DMS 273 (cell line): ENCODE measurements around the gene KLHL5.

Source experiments
- DNase-seq: peaks from one replicate; lab custom pipeline; 2025; ENCODE audit not compliant: unreplicated experiment; lab: John Stamatoyannopoulos, UW

The KLHL5 gene

DNA sequence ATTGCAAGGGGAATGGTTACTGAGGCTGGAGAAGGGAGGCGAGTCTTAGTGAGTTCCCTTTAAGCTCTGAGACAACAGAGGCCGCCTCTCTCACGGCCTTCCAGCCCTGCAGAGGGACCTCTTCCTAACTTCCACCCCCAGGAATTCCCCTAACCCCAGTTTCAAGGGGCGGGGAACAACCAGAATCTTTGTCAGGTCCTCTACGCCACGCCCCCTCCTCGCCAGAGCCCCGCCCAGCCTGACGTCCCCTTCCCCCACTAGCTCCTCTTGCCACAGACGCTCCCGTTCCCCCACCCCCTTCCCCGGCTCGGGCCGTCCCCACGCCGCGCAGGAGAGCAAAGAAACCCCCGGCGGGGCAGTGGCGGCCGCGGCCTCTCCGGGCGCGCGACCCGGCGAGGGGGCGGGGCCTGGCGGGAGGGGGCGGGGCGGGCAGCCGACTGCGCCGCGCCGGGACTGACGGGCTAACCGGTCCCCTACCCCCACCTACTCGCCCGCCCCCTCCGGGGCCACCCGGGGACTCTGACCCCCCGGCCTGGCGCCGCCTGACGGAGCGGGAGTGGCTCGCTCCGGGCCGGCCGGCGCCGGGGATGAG lies 17.6 kb upstream of the KLHL5 start:
- DNase-seq = peak; percentile 85

DNA sequence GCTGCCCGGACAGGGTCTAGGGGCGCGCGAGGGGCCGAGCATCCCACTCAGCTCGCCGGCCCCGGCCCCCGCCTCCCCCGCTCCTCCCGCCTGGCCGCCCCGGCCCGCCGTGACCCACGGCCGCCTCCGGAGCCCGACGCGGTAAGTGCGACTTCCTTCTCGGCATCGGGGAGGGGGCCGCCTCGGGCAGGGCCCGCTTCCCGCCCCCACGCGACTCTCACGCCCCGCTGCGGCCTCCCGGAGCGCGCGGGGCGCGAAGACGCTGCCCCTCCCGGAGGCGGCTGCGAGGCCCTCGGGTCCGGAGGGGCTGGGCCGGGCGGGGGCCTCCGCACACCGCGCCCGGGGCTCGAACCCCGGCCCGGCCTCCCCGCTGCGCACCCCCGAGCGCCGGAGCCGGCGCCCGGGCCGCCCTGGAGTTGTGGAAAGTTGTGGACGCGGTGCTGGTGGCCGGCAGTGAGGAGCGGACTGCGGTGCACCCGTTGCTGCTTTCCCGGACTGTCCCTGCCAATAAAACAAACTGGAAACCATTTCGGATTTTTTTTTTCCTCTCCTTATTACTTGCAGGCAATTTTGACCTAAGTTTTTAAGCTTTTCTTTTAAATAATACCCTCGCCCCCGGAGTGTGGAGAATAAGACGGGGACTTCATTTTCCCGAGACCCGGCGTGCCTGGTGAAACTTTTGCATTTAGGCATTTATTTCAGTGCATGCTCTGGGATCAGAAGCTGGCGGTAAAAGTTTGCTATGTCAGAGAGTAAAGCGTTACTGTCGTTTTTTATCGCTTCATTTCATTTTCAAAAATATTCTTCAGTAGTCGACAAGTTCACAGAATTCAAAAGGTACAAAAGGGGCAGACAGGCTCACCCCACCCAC lies 16.8 kb upstream of the KLHL5 start:
- peak; percentile 68 for DNase-seq

DNA sequence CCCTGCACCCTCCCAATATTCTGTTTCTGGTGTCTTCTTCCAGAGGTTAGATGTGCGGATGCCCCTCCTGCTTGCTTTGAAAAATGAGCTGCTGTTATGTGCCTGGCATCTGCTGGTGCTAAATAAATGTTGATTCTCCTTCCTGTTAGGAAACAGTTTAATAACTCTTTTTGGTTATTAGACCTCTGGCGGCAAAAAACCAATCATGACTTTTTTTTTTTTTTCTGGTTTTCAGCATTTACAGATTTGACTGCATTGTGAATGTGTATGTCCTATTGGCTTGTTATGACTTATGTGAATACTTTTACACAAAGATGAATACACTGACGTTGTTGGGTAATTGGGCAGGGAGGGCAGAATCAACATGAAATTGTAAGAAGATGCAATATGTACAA lies 16.2 kb upstream of the KLHL5 start:
- DNase-seq = no peak

DNA sequence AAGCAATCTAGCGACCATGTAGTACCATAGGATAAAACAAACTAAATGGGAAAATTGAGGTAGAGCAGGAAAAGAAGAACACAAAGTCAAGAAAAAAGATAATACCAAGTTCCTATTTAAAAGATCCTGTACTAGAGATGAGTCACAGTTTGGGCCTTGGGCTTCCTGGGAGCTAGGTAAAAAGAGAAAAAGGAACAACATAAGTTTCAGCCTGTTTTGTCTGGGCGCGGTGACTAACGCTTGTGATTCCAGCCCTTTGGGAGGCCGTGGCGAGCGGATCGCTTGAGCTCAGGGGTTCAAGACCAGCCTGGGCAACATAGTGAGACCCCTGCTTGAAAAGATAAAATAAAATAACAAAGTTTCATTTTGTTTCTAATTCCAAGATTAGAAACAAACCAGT lies 15.8 kb upstream of the KLHL5 start:
- DNase-seq = no peak

DNA sequence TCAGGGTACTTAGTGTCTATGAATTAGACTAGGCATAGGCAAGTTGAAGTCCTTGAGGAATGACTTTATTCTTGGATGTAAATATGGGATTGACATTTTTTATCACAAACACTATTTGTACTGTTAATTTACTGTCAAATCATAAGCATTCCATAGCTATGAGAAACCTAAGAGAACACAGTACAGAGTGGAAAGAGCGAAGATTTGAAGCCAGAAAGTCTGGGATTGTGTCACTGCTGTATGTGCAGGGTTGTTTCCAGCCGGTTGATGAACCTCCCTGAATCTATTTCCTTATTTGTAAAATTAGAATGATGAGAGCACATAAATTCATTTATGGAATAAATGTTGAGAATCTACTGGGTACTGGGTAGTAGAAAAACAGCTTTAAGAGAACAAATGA lies 14.4 kb upstream of the KLHL5 start:
- DNase-seq = no peak

DNA sequence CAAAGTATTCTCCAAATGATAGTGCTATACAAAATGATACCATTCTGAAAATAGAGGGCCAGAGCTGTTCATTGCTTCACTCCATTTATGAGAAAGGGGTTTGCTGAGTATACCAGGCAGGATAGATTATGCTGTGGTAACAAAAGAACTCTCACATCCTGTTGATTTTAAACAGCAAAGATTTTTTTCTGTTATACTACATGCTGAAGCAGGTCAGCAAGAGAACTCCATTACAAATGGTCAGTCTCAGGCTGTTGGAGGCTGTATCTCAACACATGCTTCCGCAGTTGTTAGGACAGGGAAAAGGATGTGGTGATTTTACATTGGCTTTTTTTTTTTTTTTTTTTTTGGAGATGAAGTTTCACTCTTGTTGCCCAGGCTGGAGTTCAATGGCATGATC lies 13.7 kb upstream of the KLHL5 start:
- DNase-seq = no peak

DNA sequence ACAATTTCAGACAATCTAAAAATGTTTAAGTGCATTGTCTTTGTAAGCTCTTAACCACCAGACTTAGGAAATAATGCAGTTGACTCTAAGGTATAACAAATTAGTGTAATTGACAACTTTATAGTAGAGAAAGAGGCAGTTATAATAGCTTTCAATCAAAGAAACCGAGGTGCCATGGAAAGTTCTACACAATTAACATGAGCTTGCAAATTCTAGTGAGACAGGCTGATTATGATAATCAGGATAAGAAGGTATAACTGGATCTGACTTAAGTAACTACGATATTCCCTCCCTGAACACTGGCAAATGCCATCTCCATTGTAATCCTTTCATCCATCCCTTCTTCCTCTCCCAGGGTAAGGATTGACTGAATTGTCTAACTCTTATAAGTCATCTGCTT lies 11.4 kb upstream of the KLHL5 start:
- DNase-seq = no peak

DNA sequence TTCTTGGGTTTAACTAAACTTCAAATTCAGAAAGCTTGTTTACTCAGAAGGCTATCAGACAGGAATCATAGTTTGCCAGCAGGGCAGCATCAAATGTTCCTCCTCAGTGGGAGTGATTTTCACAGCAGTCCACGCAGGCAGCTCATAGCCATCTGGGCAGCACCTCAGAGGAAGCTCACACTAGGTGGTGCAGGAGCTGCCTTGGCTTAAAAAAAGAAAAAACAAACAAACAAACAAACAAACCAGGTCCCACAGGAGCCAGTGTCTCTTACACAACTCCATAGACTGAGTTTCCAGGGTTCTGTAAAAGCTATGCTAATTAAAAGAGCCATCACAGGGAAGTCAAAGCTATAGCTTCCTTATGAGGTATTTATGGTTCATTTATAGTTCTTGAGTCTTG lies 10.5 kb upstream of the KLHL5 start:
- peak; percentile 5 for DNase-seq

DNA sequence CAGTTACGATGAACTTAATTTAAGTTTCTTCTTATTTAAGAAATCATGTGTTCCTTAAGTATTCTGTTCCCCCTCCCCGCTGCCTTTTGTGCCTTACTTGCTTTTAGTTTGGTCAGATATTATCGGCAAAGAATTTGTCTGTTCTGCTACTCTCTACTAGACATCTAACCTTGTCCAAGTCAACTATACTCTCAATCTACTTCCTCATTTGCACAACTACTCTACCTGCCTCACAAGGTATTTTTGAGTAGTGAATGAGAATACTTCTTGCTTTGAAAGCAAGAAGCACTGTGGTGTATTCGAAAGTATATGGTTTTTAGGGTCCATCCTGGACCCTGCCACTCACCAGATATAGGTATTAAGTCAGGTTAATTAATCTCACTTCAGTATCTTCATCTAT lies 8.0 kb upstream of the KLHL5 start:
- DNase-seq = no peak

DNA sequence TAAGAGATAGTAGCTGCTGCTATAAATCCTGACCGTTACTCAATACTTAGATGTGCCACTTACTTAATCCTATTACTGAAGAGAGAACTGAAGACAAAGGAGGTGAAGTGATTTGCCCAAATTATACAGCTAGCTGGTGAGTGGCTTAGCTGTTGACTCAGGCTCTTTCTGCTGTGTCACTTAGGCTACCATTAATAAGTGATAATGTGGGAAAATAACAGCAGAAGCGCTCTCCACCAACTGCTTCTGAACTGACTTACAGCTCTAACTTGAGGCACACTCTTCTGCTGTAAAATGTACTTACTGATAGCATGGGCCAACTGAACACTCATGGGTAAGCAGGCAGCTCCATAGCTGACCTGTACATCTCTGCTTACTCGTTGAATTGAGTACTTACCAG lies 7.5 kb upstream of the KLHL5 start:
- no peak for DNase-seq

DNA sequence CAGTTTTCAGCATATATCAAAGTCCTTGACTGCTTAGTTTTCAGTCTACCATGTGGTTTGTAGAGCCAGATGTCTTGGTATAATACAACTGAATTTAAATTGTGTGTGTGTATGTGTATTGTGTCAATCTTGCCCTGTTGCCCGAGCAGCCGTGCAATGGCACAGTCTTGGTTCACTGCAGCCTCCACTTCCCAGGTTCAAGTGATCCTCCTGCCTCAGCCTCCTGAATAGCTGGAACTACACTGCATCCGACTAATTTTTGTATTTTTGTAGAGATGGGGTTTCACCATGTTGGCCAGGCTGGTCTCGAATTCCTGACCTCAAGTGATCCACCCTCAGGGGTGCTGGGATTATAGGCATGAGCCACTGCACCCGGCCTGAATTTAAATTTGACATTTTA lies 6.0 kb upstream of the KLHL5 start:
- peak; percentile 14 for DNase-seq

DNA sequence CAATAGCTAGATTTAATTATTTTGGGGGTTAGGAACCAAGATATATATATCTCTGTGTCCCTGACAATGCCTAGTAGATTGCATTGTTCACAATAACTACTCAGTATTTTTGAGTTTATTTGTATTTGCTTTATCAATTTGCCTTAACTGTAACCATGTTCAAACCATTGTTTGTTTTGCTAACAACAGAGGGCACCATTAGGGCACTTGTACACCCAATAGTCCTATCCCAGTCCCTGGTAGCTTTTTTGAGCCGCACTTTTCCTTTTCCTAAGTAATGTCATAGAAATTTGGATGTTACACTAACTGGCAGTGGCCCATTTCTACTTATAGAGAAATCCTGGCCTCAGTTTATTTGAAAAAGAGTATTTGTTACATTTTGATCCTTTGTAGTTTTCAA lies 575 bp upstream of the KLHL5 start:
- DNase-seq = no peak

DNA sequence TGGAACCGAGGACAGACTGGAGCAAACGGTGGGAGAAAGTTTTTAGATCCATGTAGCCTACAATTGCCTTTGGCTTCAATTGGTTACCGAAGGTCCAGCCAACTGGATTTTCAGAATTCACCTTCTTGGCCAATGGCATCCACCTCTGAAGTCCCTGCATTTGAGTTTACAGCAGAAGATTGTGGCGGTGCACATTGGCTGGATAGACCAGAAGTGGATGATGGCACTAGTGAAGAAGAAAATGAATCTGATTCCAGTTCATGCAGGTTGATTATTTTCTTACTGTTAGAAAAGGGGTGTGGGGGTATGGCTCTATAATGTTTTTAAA lies 702 bp downstream of the KLHL5 start:
- DNase-seq = no peak

DNA sequence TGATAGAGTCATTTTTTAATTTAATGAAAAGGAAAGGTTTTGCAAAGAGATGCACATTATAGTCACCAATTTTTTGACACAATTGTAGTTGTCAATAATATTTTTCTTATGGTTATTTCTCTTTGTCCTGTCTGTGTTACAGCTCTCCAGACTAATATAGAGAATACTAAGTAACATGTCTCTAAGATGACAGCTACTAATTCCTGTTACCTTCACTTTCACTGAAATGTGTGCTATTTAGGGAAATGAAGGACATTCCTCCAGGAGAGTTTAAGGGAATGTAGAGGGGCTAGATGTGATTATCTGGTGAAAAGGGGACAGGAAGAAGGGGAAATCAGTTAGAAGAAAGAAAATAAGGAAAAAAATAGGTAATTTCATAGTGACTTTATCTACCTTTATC lies 1.4 kb downstream of the KLHL5 start:
- DNase-seq = no peak

DNA sequence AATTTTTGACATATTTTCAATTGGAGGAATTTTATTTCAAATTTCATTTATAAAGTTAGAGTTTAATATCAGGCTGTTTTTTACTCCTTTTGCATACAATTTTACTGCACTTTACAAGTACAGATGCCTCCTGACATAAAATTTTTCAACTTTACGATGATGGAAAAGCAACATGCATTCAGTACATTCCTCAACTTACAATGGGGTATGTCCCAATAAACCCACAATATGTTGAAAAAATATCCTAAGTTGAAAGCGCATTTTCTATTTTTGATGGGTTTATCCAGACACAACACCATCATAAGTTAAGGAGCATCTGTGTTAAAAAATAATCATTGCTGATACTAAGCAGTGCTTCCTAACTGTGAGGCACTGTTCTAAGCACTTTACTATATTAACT lies 4.3 kb downstream of the KLHL5 start:
- no peak for DNase-seq

DNA sequence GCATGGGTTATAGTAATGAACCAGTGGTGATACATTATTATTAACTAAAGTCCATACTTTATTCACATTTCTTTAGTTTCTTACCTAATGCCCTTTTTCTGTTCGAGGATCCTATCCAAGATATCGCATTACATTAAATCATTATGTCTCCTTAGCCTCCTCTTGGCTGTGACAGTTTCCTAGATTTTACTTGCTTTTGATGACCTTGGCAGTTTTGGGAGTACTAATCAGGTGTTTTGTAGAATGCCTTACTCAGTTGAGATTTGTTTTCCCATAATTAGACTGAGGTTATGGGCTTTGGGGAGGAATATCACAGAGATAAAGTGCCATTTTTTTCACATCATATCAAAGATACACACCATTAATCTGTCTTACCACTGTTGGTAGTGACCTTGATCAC lies 5.0 kb downstream of the KLHL5 start:
- DNase-seq = no peak

DNA sequence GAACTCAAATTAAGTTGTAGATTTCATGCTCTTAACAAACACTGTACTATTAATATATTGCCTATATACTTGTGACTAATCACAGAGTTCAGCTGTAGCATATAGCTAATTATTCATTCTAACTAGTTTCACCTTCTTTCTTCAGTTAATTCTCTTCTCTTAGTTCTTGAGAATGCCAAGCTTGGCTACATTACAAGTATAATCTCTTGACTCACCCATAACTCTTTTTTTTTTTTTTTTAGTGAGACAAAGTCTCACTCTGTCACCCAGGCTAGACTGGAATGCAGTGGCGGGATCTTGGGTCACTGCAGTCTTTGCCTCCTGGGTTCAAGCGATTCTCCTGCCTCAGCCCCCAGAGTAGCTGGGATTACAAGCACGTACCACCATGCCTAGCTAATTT lies 5.4 kb downstream of the KLHL5 start:
- DNase-seq = no peak

DNA sequence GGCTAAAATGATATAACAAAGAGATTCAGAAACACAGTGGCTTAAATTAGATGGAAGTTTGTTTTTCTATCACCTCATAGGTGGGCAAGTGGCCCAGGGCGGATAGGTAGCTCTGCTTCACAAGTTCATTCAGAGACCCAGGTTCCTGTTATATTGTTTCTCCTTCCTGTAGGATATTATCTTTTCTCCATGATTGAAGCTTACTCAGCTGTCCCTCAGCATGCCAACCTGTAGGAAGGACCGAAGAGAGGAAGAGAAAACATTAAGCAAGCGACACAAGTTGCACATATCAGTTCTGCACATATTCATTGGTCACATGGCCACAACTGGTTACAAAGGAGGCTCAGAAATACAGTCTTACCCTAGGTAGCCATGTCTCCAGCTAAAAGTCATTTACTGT lies 6.9 kb downstream of the KLHL5 start:
- DNase-seq = no peak

DNA sequence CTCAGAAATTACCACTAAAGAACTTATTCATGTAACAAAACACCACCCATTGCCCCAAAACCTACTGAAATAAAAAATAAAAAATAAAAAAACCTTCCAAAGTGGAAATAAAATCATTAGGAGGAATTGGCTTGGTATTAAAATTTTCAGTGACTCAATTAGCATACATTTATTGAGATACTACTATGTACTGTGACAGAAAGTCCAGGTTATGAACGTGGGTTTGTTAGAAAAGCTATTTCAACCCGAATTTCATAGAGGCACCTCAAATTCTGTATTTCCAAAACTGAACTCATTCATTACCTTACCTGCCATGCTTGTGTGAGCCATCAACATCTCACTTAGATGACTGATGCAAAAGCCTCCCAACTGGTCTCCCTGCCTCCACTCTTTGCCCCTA lies 16.8 kb downstream of the KLHL5 start:
- DNase-seq = no peak

DNA sequence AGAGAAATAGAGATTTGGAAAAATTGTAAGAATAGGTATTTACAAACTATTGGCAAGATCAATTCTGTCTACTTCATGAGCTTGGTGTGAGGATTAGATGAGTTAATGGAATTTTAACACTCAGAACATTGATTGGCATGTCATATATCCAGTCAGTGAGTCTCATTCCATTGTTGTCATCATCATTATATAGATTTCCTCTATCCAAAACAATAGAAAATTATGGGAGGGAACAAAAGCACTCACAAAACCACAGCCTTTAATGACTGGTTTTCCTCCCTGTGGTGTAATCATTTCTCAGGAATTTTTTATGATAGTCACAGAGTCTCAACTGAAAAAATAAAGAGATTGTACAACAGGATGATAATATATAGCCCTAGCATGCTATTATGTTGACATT lies 21.1 kb downstream of the KLHL5 start:
- no peak for DNase-seq

DNA sequence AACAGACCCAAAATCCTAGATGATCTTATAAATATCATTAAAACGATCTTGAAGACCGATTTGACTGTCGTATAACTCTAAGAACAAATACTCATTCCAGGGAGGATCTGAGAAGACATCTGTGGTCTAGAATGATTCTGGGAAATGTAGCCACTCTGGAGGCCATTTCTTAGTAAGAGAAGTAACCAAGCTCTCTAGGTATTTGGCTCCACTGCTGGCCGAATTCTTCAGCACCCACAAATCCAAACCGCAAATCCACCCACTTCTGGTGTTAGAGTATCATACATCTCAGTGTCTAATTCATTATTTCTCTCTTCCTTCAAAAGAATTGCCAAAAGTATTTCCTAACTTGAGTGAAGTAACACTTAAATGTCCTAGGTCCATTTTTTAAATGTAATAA lies 23.9 kb downstream of the KLHL5 start:
- DNase-seq = no peak

DNA sequence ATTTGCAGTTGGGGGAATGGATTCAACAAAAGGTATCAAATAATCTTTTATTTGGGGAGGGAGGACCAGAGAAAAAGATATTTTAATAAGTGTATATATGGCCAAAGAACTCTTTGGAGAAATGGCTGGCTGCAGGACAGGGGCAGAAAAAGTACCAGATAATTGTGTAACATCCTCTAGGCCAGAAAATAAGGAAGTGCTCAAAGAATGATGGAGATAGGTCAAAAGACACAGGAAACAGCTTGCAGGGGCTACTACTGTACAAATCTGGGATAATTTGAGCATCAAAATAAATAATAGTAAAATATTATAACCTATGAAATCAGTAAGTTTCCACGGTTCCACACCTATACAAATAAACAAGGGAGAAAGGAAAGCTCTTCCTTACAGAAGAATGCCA lies 34.8 kb downstream of the KLHL5 start:
- DNase-seq = no peak

DNA sequence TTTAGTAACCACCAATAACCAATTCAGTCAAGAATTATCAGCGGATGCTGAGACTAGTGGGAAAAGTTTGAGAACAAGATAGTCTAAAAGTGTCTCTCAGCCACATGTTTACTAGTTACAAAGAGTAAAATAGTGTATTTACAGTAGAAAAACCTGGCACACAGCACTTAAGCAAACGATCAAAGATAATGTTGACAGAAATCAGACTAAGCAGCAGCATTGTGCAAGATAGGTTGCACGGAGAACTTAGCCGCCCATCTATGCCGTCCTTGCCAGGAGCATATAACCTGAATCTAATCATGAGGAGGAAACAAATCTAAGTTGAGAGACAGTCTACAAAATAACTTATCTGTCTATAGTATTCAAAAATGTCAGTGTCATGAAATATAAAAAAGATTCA lies 35.3 kb downstream of the KLHL5 start:
- DNase-seq = no peak
